Fibroblast of villous mesenchyme (primary cell): ENCODE results near the gene BMPER. TPM values are rescaled to one million over a fixed set of nuclear protein-coding genes. Genes with fewer than 3 reads are reported as not detected.

Experiments used
- DNase-seq: peaks from one replicate; pipeline ENCODE4 v3.0.0-alpha.2; 2010; ENCODE audit warnings: low read depth
- H3K4me3 ChIP-seq: 2 replicates; pipeline ENCODE4 v1.5.1; 2011; ENCODE audit warnings: low read depth, mild to moderate bottlenecking, low read length
- total RNA-seq: library from RNA; depleted of rRNA; stranded (reverse); fragments of >200 nt; gene quantifications from 2 replicates; pipeline ENCODE4 v1.2.3, GENCODE V29; 2012
- TF ChIP-seq, protein P1 (sequence below): IDR thresholded peaks from 2 replicates; pipeline ENCODE4 v1.5.1; 2012; ENCODE audit warnings: low read depth, mild to moderate bottlenecking, low read length; ENCODE audit not compliant: insufficient read depth

Gene BMPER
- total RNA-seq, 1 donor, result 7.8 TPM

DNA sequence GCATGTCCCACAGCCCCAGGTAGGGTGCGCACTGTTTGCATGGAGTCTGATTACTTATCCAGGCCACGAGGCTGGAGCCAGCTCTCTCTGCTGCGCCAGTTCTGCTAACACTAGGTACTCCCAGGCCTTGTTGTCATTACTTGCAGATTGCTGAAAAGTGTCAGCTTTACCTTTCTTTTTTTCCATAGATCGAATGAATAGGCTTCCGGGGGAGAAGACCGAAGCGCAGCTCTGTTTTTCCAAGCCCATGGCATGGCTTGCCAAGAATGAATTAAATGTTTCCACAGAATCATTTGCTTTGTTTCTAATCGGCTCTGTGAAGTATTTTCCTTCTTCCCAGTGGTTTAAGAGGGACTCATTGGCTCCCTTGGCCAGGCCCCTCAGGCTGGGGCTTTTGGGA lies 285.8 kb downstream of the BMPER start:
- TF ChIP-seq, protein P1, sequence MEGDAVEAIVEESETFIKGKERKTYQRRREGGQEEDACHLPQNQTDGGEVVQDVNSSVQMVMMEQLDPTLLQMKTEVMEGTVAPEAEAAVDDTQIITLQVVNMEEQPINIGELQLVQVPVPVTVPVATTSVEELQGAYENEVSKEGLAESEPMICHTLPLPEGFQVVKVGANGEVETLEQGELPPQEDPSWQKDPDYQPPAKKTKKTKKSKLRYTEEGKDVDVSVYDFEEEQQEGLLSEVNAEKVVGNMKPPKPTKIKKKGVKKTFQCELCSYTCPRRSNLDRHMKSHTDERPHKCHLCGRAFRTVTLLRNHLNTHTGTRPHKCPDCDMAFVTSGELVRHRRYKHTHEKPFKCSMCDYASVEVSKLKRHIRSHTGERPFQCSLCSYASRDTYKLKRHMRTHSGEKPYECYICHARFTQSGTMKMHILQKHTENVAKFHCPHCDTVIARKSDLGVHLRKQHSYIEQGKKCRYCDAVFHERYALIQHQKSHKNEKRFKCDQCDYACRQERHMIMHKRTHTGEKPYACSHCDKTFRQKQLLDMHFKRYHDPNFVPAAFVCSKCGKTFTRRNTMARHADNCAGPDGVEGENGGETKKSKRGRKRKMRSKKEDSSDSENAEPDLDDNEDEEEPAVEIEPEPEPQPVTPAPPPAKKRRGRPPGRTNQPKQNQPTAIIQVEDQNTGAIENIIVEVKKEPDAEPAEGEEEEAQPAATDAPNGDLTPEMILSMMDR, result no peak
- no peak overlapping the region for H3K4me3 ChIP-seq
- DNase-seq, result no peak

DNA sequence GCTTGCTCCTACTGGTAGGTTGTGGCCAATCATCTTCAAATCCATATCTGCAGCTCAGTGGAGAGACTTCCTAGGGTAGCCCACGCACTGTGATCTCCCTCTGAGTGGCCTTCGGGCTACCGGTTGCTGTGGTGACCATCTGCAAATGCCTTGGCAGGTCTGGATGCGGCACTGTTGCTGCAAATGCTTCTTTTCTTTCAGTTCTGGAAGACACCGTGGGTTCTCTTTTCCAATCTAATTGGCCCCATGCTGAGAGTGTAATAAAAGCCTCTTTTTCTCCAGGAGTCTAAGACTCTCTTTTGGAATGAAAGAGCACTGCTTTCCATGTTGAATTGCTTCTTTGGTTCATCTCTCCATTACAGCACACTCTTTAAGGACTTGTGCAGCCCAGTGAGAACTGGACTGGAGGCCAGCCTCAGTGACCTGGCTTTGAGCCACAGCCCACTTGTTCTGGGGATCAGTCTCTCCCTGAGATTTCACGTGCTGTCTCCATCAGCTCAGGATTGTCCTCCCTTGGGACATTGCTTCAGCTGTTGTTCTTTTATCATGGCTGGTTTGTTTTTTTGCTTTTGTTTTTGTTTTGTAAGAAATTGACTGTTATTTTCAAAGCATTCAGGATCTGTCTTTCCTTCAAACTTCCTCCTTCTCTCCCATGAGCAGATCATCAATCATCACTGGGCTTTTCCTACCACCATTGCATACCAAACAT lies 286.6 kb downstream of the BMPER start:
- H3K4me3 ChIP-seq, result no peak overlapping the region
- no peak for DNase-seq
- TF ChIP-seq, protein P1, result no peak

DNA sequence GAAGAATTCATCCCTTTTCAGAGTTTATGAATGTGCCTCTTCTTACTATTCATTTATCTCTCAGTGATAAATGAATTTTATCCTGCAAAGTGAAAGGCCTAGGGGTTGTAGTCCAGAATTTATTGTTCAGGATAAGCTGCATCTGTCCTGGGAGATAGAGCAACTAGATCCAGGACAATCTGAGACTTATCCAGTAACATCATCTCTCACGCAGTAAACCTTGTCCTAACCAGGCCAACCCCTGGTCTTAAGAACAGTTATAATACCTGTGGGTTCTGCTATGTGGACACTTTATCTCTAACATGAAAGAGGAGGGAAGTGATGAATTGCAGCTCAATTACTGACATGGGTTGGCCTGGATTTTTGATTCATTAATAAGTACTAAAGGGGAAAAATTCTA lies 287.6 kb downstream of the BMPER start:
- TF ChIP-seq, protein P1, result no peak
- no peak for DNase-seq
- H3K4me3 ChIP-seq, result no peak overlapping the region

DNA sequence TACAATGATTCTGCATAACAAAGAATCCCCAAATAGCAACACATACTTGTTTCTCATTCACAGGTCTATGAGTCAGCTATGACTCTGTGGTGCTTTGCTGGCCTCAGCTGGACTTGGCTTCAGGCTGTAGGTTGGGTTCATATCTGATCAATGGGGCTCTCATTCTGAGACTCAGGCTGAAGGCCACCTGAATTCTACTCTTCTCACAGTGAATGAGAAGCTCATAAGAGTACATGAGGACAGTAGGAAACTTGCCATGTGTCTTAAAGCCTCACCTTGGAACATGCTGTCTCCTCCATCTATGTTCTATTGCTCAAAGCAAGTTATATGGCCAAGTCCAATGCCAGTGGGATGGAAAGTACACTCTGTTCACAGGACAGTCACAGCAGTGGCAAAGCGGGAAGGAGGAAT lies 292.9 kb downstream of the BMPER start:
- TF ChIP-seq, protein P1, result no peak

More for the DNA sequence above, 292.9 kb downstream of the BMPER start:
- DNase-seq, result no peak
- no peak overlapping the region for H3K4me3 ChIP-seq
